ENCODE measurements around the gene GXYLT2.
"Not testable (repeated sequence)": the region's sequence is repeated elsewhere in the genome, so short reads cannot be mapped to it uniquely, and the experiment has no call there.

GXYLT2 gene

GRCh38 chr3:72990701-72991395, 103.0 kb downstream of the GXYLT2 start:
- H3K27ac Mint-ChIP-seq = no peak overlapping the region
- H3K9me3 Mint-ChIP-seq = peaks cover 0 to 2% of the 10 kb centered on the region in 2 donors
- ATAC-seq (replicated peaks) (no peak), DNase-seq (no peak)
- no peaks in the 10 kb centered on the region for H3K4me1 Mint-ChIP-seq
- H3K36me3 Mint-ChIP-seq = no peaks in the 10 kb centered on the region
- H3K4me3 Mint-ChIP-seq = no peak overlapping the region
- no peaks in the 10 kb centered on the region for H3K27me3 Mint-ChIP-seq

GRCh38 chr3:72991522-72991921, 103.7 kb downstream of the GXYLT2 start:
- ATAC-seq (replicated peaks) = no peak
- Mint-ChIP-seq H3K4me3 (no peak overlapping the region), H3K27me3 (no peaks in the 10 kb centered on the region), H3K9me3 (no peaks in the 10 kb centered on the region), H3K4me1 (no peaks in the 10 kb centered on the region), H3K36me3 (no peaks in the 10 kb centered on the region), H3K27ac (no peak overlapping the region)
- DNase-seq = no peak

- H3K9me3 Mint-ChIP-seq = no peaks in the 10 kb centered on the region
- no peak for DNase-seq
- H3K27ac Mint-ChIP-seq = no peak overlapping the region
- H3K36me3 Mint-ChIP-seq = peaks cover 4 to 5% of the 10 kb centered on the region in 2 donors
- H3K27me3 Mint-ChIP-seq = no peaks in the 10 kb centered on the region
- H3K4me3 Mint-ChIP-seq = no peak overlapping the region
- ATAC-seq (replicated peaks) = no peak
- peaks cover 5 to 9% of the 10 kb centered on the region in 2 donors for H3K4me1 Mint-ChIP-seq
Observed at GRCh38 chr3:72993391-72993790, 105.5 kb downstream of the GXYLT2 start.

DNA sequence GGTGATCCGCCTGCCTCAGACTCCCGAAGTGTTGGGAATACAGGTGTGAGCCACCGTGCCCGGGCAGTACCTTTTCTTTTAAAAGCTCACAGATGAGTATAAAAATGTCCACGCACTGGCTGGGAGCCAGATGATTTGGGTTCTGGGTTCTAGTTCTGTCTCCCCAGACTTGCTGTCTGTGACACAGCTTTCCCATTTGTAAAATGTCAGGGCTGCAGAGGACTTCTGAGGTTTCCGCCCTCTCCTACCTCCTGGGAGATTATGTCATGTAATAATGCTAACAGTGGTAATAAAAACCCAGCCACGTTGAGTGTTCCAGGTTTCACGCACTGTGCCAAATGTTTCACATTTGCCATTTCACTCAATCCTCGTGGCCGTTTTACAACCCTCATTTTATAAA, 107.5 kb downstream of the GXYLT2 start:
- no peak overlapping the region for H3K4me3 Mint-ChIP-seq

DNA sequence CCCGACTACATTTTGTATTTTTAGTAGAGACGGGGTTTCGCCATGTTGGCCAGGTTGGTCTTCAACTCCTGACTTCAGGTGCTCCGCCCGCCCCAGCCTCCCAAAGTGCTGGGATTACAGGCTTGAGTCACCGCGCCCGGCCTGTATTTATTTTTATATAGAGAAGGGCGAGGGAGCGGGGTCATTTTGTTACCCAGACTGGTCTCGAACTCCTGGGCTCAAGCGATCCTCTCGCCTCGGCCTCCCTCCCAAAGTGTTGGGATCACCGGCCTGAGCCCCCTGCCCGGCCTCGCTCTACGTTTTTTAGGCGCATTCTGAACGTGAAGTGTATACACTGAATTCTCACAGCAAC, 108.3 kb downstream of the GXYLT2 start:
- ATAC-seq (replicated peaks) = no peak
- peaks cover 10 to 11% of the 10 kb centered on the region in 2 donors for H3K36me3 Mint-ChIP-seq
- peak overlapping the region; percentile 86 to 90 for H3K4me3 Mint-ChIP-seq
- peaks cover 19 to 29% of the 10 kb centered on the region in 2 donors for H3K4me1 Mint-ChIP-seq
- no peaks in the 10 kb centered on the region for H3K27me3 Mint-ChIP-seq
- no peak for DNase-seq
- peak overlapping the region; percentile 97 for H3K27ac Mint-ChIP-seq
- H3K9me3 Mint-ChIP-seq = no peaks in the 10 kb centered on the region

More for the DNA sequence above, 107.5 kb downstream of the GXYLT2 start:
- Mint-ChIP-seq H3K36me3 (peaks cover 10 to 11% of the 10 kb centered on the region in 2 donors), H3K4me1 (peaks cover 15 to 21% of the 10 kb centered on the region in 2 donors), H3K9me3 (no peaks in the 10 kb centered on the region), H3K27ac (no peak overlapping the region), H3K27me3 (no peaks in the 10 kb centered on the region)
- ATAC-seq (replicated peaks) (no peak), DNase-seq (no peak)

GRCh38 chr3:72996473-72997333, 108.9 kb downstream of the GXYLT2 start, which contains the start of gene PPP4R2:
PPP4R2 (plus strand) TSS chr3:72996811; CDS start chr3:72997038, 227 bp downstream.
- H3K27me3 Mint-ChIP-seq = no peaks in the 10 kb centered on the region
- H3K4me1 Mint-ChIP-seq = peaks cover 21 to 35% of the 10 kb centered on the region in 2 donors
- ATAC-seq (replicated peaks) = peak; percentile 94 to 95
- H3K9me3 Mint-ChIP-seq = no peaks in the 10 kb centered on the region
- H3K4me3 Mint-ChIP-seq = peak within 1 kb of the TSS; percentile 86 to 90
- H3K36me3 Mint-ChIP-seq = peaks cover 14% of the 10 kb centered on the region in 2 donors
- H3K27ac Mint-ChIP-seq = peak within 1 kb of the TSS; percentile 97
- peak; percentile 90 for DNase-seq

DNA sequence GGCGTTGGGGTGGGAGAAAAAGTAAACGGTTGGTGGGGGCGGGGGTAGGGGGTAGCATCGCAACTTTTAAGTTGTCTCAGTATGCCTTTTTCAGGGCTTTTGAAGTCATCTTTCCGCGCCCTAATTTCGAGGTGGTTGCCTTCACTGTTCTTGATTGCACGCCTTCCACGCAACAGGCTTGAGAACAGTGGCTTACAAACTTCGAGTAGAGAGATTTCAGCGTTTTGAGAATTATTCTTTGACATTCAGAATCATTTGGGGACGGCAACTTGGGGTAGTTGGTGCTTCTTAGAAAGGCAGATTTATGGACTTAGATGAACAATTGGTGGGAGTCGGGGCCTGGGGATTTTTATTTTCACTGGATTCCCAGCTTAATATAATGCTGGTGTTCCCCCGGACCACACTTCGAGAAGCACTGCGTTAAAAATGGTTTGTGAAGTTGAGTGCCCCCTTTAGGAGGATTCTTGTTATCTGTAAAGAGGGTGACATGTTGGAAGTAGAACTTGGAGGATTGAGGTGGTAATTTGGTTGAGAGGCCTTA, 109.6 kb downstream of the GXYLT2 start:
- ATAC-seq (replicated peaks) = peak; percentile 26 to 30
- peak overlapping the region; percentile 97 for H3K27ac Mint-ChIP-seq
- no peaks in the 10 kb centered on the region for H3K27me3 Mint-ChIP-seq
- peaks cover 18 to 21% of the 10 kb centered on the region in 2 donors for H3K36me3 Mint-ChIP-seq
- H3K4me1 Mint-ChIP-seq = peaks cover 22 to 40% of the 10 kb centered on the region in 2 donors
- H3K4me3 Mint-ChIP-seq = peak overlapping the region; percentile 86 to 90
- H3K9me3 Mint-ChIP-seq = no peaks in the 10 kb centered on the region
- DNase-seq = peak; percentile 15

- no peak for ATAC-seq (replicated peaks)
- Mint-ChIP-seq H3K9me3 (no peaks in the 10 kb centered on the region), H3K4me1 (peaks cover 24 to 47% of the 10 kb centered on the region in 2 donors), H3K27ac (no peak overlapping the region), H3K4me3 (peak overlapping the region; percentile 60 to 64), H3K27me3 (no peaks in the 10 kb centered on the region), H3K36me3 (peaks cover 23 to 25% of the 10 kb centered on the region in 2 donors)
- no peak for DNase-seq
Observed at GRCh38 chr3:72998466-72998865, 110.6 kb downstream of the GXYLT2 start.

DNA sequence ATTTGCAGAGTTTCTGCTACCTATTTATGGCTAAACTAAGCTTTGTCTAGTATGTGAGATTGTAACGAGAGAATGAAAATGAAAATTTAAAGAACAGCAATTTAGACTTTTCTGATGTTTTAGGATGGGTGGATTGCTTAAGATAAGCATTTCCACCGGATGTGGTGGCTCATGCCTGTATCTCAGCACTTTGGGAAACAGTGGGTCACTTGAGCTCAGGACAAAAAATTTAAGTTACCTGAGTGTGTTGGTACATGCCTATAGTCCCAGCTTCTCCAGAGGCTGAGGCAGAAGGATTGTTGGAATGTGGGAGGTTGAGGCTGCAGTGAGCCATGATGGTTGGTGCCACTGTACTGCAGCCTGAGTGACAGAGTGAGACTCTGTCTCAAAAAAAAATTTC, 112.1 kb downstream of the GXYLT2 start:
- H3K27ac Mint-ChIP-seq = no peak overlapping the region
- no peaks in the 10 kb centered on the region for H3K27me3 Mint-ChIP-seq
- no peaks in the 10 kb centered on the region for H3K9me3 Mint-ChIP-seq
- ATAC-seq (replicated peaks) = no peak
- no peak for DNase-seq
- peaks cover 30 to 62% of the 10 kb centered on the region in 2 donors for H3K4me1 Mint-ChIP-seq
- peak overlapping the region; percentile 39 to 62 for H3K4me3 Mint-ChIP-seq
- peaks cover 35 to 37% of the 10 kb centered on the region in 2 donors for H3K36me3 Mint-ChIP-seq

DNA sequence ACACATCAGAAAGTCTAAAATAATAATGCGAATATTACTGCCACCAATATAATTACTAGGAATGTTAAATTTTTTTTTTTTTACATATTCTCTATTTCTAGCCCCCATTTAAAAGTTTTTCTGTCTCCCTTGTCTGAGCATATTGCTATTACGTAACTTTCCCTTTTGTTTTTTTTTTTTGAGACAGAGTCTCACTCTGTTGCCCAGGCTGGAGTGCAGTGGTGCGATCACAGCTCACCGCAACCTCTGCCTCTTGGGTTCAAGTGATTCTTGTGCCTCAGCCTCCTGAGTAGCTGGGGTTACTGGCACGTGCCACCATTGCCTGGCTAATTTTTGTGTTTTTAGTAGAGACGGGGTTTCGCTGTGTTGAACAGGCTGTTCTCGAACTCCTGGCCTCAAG, 115.2 kb downstream of the GXYLT2 start:
- H3K4me1 Mint-ChIP-seq = peaks cover 32 to 80% of the 10 kb centered on the region in 2 donors

GRCh38 chr3:73004316-73004715, 116.5 kb downstream of the GXYLT2 start:
- H3K36me3 Mint-ChIP-seq = peaks cover 56 to 67% of the 10 kb centered on the region in 2 donors
- ATAC-seq (replicated peaks) (no peak), DNase-seq (no peak)
- no peaks in the 10 kb centered on the region for H3K27me3 Mint-ChIP-seq
- no peak overlapping the region for H3K4me3 Mint-ChIP-seq
- no peaks in the 10 kb centered on the region for H3K9me3 Mint-ChIP-seq
- H3K4me1 Mint-ChIP-seq = peaks cover 38 to 83% of the 10 kb centered on the region in 2 donors
- H3K27ac Mint-ChIP-seq = no peak overlapping the region

More for the DNA sequence above, 115.2 kb downstream of the GXYLT2 start:
- H3K4me3 Mint-ChIP-seq; H3K27ac Mint-ChIP-seq; H3K9me3 Mint-ChIP-seq; H3K27me3 Mint-ChIP-seq; ATAC-seq (replicated peaks); DNase-seq: not testable (repeated sequence)
- peaks cover 50 to 56% of the 10 kb centered on the region in 2 donors for H3K36me3 Mint-ChIP-seq

DNA sequence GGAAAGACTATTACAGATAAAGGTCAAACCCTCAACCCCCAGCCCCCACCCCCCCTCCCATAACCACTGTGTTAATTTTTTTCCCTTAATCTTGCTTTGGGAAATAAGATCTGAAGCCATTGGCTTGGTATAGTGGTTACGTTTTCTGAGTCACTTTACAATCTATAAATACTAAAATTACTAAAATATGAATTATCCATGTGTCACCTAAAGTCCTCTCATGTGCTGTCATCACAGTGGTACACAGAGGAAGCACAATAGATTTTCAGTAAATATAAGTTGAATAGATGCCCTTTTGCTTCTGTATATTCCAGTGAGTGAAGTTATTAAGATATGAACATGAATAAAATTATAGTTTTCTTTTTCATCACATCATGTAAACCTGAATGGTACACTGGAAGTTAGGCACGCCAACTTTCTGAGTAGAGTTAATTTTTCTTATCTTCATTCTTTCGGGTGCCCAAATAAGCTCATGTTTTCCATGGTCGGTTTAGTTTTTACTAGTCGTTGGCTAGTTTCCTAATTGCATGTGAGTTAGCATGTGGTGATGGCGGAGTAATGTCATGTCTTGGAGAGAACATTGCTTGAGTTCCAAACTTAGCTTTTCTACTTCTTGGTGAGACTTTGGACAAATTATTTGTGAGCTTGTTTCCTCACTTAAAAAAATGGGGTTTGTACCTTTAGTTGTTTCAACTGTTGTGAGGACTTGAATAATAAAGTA, 120.3 kb downstream of the GXYLT2 start:
- ATAC-seq (replicated peaks) (no peak), DNase-seq (no peak)
- Mint-ChIP-seq H3K9me3 (no peaks in the 10 kb centered on the region), H3K27me3 (no peaks in the 10 kb centered on the region), H3K36me3 (peaks cover 53 to 82% of the 10 kb centered on the region in 2 donors), H3K4me1 (peaks cover 39 to 91% of the 10 kb centered on the region in 2 donors), H3K4me3 (no peak overlapping the region), H3K27ac (no peak overlapping the region)

GRCh38 chr3:73009008-73009407, 121.2 kb downstream of the GXYLT2 start:
- Mint-ChIP-seq H3K4me1 (peaks cover 39 to 83% of the 10 kb centered on the region in 2 donors), H3K4me3 (no peak overlapping the region), H3K27ac (peak overlapping the region; percentile 70), H3K36me3 (peaks cover 49 to 77% of the 10 kb centered on the region in 2 donors), H3K27me3 (no peaks in the 10 kb centered on the region), H3K9me3 (no peaks in the 10 kb centered on the region)
- no peak for ATAC-seq (replicated peaks)
- no peak for DNase-seq

- Mint-ChIP-seq H3K4me3 (no peak overlapping the region), H3K4me1 (peaks cover 33 to 75% of the 10 kb centered on the region in 2 donors)
- ATAC-seq (replicated peaks) = no peak
Observed at GRCh38 chr3:73009750-73010149, 121.9 kb downstream of the GXYLT2 start.

More at GRCh38 chr3:73009750-73010149, 121.9 kb downstream of the GXYLT2 start:
- H3K27ac Mint-ChIP-seq = no peak overlapping the region
- H3K27me3 Mint-ChIP-seq = no peaks in the 10 kb centered on the region
- DNase-seq = no peak
- no peaks in the 10 kb centered on the region for H3K9me3 Mint-ChIP-seq
- peaks cover 41 to 69% of the 10 kb centered on the region in 2 donors for H3K36me3 Mint-ChIP-seq
